HCT116 (cell line): ENCODE data around the gene GRM8.

Experiments used
- ATF3 ChIP-seq: IDR thresholded peaks from 2 replicates; pipeline ENCODE4 v1.6.1; 2012
- CBX3 ChIP-seq: IDR thresholded peaks from 2 replicates; pipeline ENCODE4 v1.6.1; 2012; ENCODE audit warnings: low read depth
- CEBPB ChIP-seq: IDR thresholded peaks from 2 replicates; pipeline ENCODE4 v1.6.1; 2012; ENCODE audit warnings: low read depth
- CTCF ChIP-seq, 3 experiments: fragments of 200-600 bp in 1 of 3; sonication (generic) in 1 of 3; IDR thresholded peaks in 2 of 3; conservative IDR thresholded peaks in 1 of 3; 2 replicates each; pipeline ENCODE4 v1.5.1; 2012 to 2017; ENCODE audit warnings: low read depth in 2 of 3, low read length in 2 of 3, antibody characterized with exemption in 1 of 3, borderline replicate concordance in 1 of 3, control low read depth in 1 of 3, mild to moderate bottlenecking in 1 of 3, mixed read lengths in 1 of 3, mixed run types in 1 of 3, moderate library complexity in 1 of 3; ENCODE audit not compliant: insufficient read depth in 1 of 3
- EGR1 ChIP-seq: IDR thresholded peaks from 2 replicates; pipeline ENCODE4 v1.6.1; 2012; ENCODE audit warnings: low read depth
- EZH2 ChIP-seq: fragments of 200-600 bp; sonication (generic); IDR thresholded peaks from 2 replicates; pipeline ENCODE4 v1.6.1; 2017; ENCODE audit warnings: antibody characterized with exemption, mixed run types
- EZH2phosphoT487 ChIP-seq: fragments of 200-600 bp; IDR thresholded peaks from 2 replicates; pipeline ENCODE4 v1.6.1; 2018; ENCODE audit warnings: antibody characterized with exemption, borderline replicate concordance
- FOSL1 ChIP-seq: IDR thresholded peaks from 2 replicates; pipeline ENCODE4 v1.6.1; 2012; ENCODE audit warnings: low read depth
- JUND ChIP-seq: IDR thresholded peaks from 2 replicates; pipeline ENCODE4 v1.6.1; 2012
- POLR2A ChIP-seq: IDR thresholded peaks from 2 replicates; pipeline ENCODE4 v1.7.0; 2011; ENCODE audit warnings: borderline replicate concordance; ENCODE audit not compliant: insufficient read depth, insufficient read length; ENCODE audit errors: extremely low read depth
- POLR2AphosphoS5 ChIP-seq: IDR thresholded peaks from 2 replicates; pipeline ENCODE4 v1.6.1; 2011; ENCODE audit warnings: mild to moderate bottlenecking, low read depth, low read length, moderate library complexity
- ZFX ChIP-seq: fragments of 450-650 bp; IDR thresholded peaks from 2 replicates; pipeline ENCODE4 v1.6.1; 2017

- TF ChIP-seq ZFX (no peak), CTCF (IDR thresholded peaks at IDR 0.05 in 2 of 3, conservative IDR thresholded peaks at IDR 0.05 in 1 of 3; ENCODE audit: borderline replicate concordance in 1 of 3, insufficient read depth in 1 of 3, low read depth in 2 of 3, low read length in 2 of 3) (no peak), POLR2A (no peak), EZH2phosphoT487 (no peak), ATF3 (no peak), CEBPB (no peak), FOSL1 (no peak), POLR2AphosphoS5 (no peak), EGR1 (no peak), CBX3 (no peak), EZH2 (no peak), JUND (no peak)
Measured at GRCh38 chr7:126805351-126805750, 447.4 kb downstream of the GRM8 start.
